ENCODE data around the gene QRICH2. TPM values are rescaled to one million over a fixed set of nuclear protein-coding genes. Genes with fewer than 3 reads are reported as not detected.
"Not testable (repeated sequence)": the region's sequence is repeated elsewhere in the genome, so short reads cannot be mapped to it uniquely, and the experiment has no call there.

Gene QRICH2
- total RNA-seq, 2 donors from 2014 or later = 3.1 to 4.5 TPM

GRCh38 chr17:76264425-76264754, 43.7 kb downstream of the QRICH2 start:
- ATAC-seq (replicated peaks in 1 of 2) = peak in 1 of 2 donors; percentile 0
- Mint-ChIP-seq H3K9me3 (no peaks in the 10 kb centered on the region), H3K4me1 (ENCODE audit: low read depth) (peaks cover 58% of the 10 kb centered on the region), H3K4me3 (peak overlapping the region; percentile 70 to 93), H3K36me3 (ENCODE audit: insufficient read depth in 2 of 2) (peaks cover 20 to 23% of the 10 kb centered on the region in 2 donors), H3K27ac (peak overlapping the region; percentile 90), H3K27me3 (ENCODE audit: low read depth) (no peaks in the 10 kb centered on the region)
- no peak for DNase-seq

DNA sequence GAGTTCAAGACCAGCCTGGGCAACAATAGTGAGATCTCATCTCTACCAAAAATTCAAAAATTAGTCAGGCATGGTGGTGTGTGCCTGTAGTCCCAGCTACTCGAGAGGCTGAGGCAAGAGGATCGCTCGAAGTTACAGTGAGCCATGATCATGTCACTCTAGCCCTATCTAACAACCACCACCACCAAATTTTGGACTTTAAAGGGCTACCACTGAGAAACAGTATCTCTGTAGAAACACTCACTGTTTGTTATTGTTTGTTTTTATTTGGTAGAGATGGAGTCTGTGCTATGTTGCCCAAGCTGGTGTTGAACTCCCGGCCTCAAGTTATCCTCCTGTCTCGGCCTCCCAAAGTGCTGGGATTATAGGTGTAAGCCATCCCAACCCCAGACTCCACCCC, 44.2 kb downstream of the QRICH2 start:
- peak overlapping the region; percentile 90 for H3K27ac Mint-ChIP-seq
- peaks cover 18 to 21% of the 10 kb centered on the region in 2 donors for H3K36me3 Mint-ChIP-seq (ENCODE audit: insufficient read depth in 2 of 2)
- DNase-seq (no peak), ATAC-seq (replicated peaks in 1 of 2) (no peak)
- no peaks in the 10 kb centered on the region for H3K9me3 Mint-ChIP-seq
- no peaks in the 10 kb centered on the region for H3K27me3 Mint-ChIP-seq (ENCODE audit: low read depth)
- H3K4me1 Mint-ChIP-seq (ENCODE audit: low read depth) = peaks cover 54% of the 10 kb centered on the region
- peak overlapping the region; percentile 70 to 93 for H3K4me3 Mint-ChIP-seq

GRCh38 chr17:76262732-76263344, 45.2 kb downstream of the QRICH2 start:
- DNase-seq (peak; percentile 48 to 57), ATAC-seq (replicated peaks in 1 of 2) (no peak)
- Mint-ChIP-seq H3K4me3 (peak overlapping the region; percentile 70 to 93), H3K27me3 (ENCODE audit: low read depth) (no peaks in the 10 kb centered on the region), H3K4me1 (ENCODE audit: low read depth) (peaks cover 44% of the 10 kb centered on the region), H3K9me3 (no peaks in the 10 kb centered on the region), H3K27ac (peak overlapping the region; percentile 90), H3K36me3 (ENCODE audit: insufficient read depth in 2 of 2) (peaks cover 12 to 13% of the 10 kb centered on the region in 2 donors)

GRCh38 chr17:76261421-76262215, 46.5 kb downstream of the QRICH2 start:
- Mint-ChIP-seq H3K27me3 (ENCODE audit: low read depth) (no peaks in the 10 kb centered on the region), H3K27ac (peak overlapping the region; percentile 90), H3K9me3 (no peaks in the 10 kb centered on the region), H3K36me3 (ENCODE audit: insufficient read depth in 2 of 2) (peaks cover 3 to 5% of the 10 kb centered on the region in 2 donors), H3K4me1 (ENCODE audit: low read depth) (peaks cover 45% of the 10 kb centered on the region), H3K4me3 (peak overlapping the region; percentile 70 to 93)
- DNase-seq = peak; percentile 38 to 42
- no peak for ATAC-seq (replicated peaks in 1 of 2)

GRCh38 chr17:76260669-76261068, 47.4 kb downstream of the QRICH2 start:
- Mint-ChIP-seq H3K9me3 (no peaks in the 10 kb centered on the region), H3K27ac (no peak overlapping the region), H3K36me3 (ENCODE audit: insufficient read depth in 2 of 2) (no peaks in the 10 kb centered on the region), H3K4me3 (no peak overlapping the region), H3K27me3 (ENCODE audit: low read depth) (no peaks in the 10 kb centered on the region), H3K4me1 (ENCODE audit: low read depth) (peaks cover 55% of the 10 kb centered on the region)
- ATAC-seq (replicated peaks in 1 of 2) (no peak), DNase-seq (no peak)

DNA sequence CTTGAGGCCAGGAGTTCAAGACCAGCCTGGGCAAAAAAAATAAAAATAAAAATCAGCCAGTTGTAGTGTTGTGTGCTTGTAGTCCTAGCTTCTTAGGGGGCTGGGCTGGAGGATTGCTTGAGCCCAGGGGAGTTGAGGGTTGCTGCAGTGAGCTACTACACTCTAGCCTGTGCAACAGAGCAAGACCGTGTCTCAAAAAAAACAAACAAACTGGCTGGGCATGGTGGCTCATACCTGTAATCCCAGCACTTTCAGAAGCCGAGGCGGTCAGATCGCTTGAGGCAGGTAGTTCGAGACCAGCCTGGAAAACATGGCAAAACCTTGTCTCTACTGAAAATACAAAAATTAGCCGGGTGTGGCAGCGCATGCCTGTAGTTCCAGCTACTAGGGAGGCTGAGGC, 47.9 kb downstream of the QRICH2 start:
- H3K4me3 Mint-ChIP-seq = no peak overlapping the region

DNA sequence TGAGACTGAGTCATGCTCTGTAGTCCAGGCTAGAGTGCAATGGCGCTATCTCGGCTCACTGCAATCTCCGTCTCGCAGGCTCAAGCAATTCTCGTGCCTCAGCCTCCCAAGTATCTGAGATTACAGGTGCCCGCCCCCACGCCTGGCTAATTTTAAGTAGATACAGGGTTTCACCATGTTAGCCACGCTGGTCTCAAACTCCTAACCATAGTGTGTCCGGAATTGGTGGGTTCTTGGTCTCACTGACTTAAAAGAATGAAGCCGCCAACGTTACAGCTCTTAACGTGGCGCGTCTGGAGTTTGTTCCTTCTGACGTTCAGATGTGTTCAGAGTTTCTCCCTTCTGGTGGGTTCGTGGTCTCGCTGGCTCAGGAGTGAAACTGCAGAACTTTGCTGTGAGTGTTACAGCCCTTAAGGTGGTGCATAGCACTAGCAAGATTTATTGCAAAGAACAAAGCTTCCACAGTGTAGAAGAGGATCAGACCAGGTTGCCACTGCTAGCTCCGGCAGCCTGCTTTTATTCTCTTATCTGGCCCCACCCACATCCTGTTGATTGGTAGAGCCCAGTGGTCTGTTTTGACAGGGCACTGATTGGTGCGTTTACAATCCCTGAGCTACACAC, 51.5 kb downstream of the QRICH2 start:
- H3K27me3 Mint-ChIP-seq (ENCODE audit: low read depth); H3K36me3 Mint-ChIP-seq (ENCODE audit: insufficient read depth in 2 of 2); H3K9me3 Mint-ChIP-seq: not testable (repeated sequence)
- DNase-seq (peak; percentile 69), ATAC-seq (replicated peaks in 1 of 2) (peak; percentile 72 to 80)
- Mint-ChIP-seq H3K4me1 (ENCODE audit: low read depth) (peaks cover 54% of the 10 kb centered on the region), H3K4me3 (peak overlapping the region; percentile 71 to 74), H3K27ac (peak overlapping the region; percentile 84)

More for the DNA sequence above, 47.9 kb downstream of the QRICH2 start:
- H3K9me3 Mint-ChIP-seq = no peaks in the 10 kb centered on the region
- DNase-seq (no peak), ATAC-seq (replicated peaks in 1 of 2) (no peak)
- H3K27me3 Mint-ChIP-seq (ENCODE audit: low read depth) = no peaks in the 10 kb centered on the region
- peaks cover 59% of the 10 kb centered on the region for H3K4me1 Mint-ChIP-seq (ENCODE audit: low read depth)
- no peaks in the 10 kb centered on the region for H3K36me3 Mint-ChIP-seq (ENCODE audit: insufficient read depth in 2 of 2)
- no peak overlapping the region for H3K27ac Mint-ChIP-seq

GRCh38 chr17:76255801-76256429, 52.2 kb downstream of the QRICH2 start:
- Mint-ChIP-seq H3K27ac (peak overlapping the region; percentile 84), H3K36me3 (ENCODE audit: insufficient read depth in 2 of 2) (peaks cover 1 to 2% of the 10 kb centered on the region in 2 donors), H3K4me3 (peak overlapping the region; percentile 71 to 74), H3K9me3 (no peaks in the 10 kb centered on the region), H3K27me3 (ENCODE audit: low read depth) (no peaks in the 10 kb centered on the region), H3K4me1 (ENCODE audit: low read depth) (peaks cover 55% of the 10 kb centered on the region)
- DNase-seq (peak in 1 of 2 donors; percentile 27), ATAC-seq (replicated peaks in 1 of 2) (peak; percentile 13 to 18)

DNA sequence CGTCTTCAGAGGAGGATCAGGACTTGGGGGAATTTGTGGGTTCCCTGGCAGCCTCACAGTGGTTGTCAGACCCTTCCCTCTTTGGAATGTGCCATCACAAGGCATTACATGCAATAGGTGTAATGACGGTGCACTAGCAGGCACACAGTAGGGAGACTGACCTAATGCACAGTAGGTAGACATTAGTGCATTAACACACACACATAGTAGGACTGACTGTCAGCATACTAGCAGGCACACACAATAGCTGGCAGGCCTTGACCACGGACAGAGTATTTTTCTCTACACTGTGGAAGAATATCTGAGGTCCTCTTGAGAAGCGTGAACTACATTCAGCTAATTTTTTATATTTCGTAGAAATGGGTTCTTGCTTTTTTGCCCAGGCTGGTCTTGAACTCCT, 53.8 kb downstream of the QRICH2 start:
- no peak overlapping the region for H3K4me3 Mint-ChIP-seq
- no peak overlapping the region for H3K27ac Mint-ChIP-seq
- peaks cover 55% of the 10 kb centered on the region for H3K4me1 Mint-ChIP-seq (ENCODE audit: low read depth)
- H3K27me3 Mint-ChIP-seq (ENCODE audit: low read depth) = no peaks in the 10 kb centered on the region
- ATAC-seq (replicated peaks in 1 of 2) (no peak), DNase-seq (no peak)
- no peaks in the 10 kb centered on the region for H3K9me3 Mint-ChIP-seq
- H3K36me3 Mint-ChIP-seq (ENCODE audit: insufficient read depth in 2 of 2) = peaks cover 1 to 2% of the 10 kb centered on the region in 2 donors

GRCh38 chr17:76253841-76254240, 54.2 kb downstream of the QRICH2 start:
- Mint-ChIP-seq H3K36me3 (ENCODE audit: insufficient read depth in 2 of 2) (peaks cover 1 to 2% of the 10 kb centered on the region in 2 donors), H3K9me3 (no peaks in the 10 kb centered on the region), H3K4me3 (no peak overlapping the region), H3K27ac (no peak overlapping the region), H3K27me3 (ENCODE audit: low read depth) (no peaks in the 10 kb centered on the region), H3K4me1 (ENCODE audit: low read depth) (peaks cover 59% of the 10 kb centered on the region)
- no peak for DNase-seq
- ATAC-seq (replicated peaks in 1 of 2) = no peak

- not testable (repeated sequence) for H3K9me3 Mint-ChIP-seq; H3K27me3 Mint-ChIP-seq (ENCODE audit: low read depth); ATAC-seq (replicated peaks in 1 of 2); H3K36me3 Mint-ChIP-seq (ENCODE audit: insufficient read depth in 2 of 2); DNase-seq
- H3K27ac Mint-ChIP-seq = peak overlapping the region; percentile 94
- peak overlapping the region; percentile 80 to 88 for H3K4me3 Mint-ChIP-seq
- peaks cover 64% of the 10 kb centered on the region for H3K4me1 Mint-ChIP-seq (ENCODE audit: low read depth)
These were observed 54.9 kb downstream of the QRICH2 start for GRCh38 chr17:76252967-76253766.

Data from activated T-cell treated with anti-CD3 and anti-CD28 coated beads, Interleukin-2, amount 50 U/mL, for 72 hours (primary cell).